ELR (cell line): ENCODE results near the gene COX10.
"Not testable (repeated sequence)": the region's sequence is repeated elsewhere in the genome, so short reads cannot be mapped to it uniquely, and the experiment has no call there.

ENCODE experiments used
- DNase-seq: peaks from one replicate; pipeline ENCODE4 v3.0.0-alpha.2; 2015; ENCODE audit warnings: low read depth

The COX10 gene

DNA sequence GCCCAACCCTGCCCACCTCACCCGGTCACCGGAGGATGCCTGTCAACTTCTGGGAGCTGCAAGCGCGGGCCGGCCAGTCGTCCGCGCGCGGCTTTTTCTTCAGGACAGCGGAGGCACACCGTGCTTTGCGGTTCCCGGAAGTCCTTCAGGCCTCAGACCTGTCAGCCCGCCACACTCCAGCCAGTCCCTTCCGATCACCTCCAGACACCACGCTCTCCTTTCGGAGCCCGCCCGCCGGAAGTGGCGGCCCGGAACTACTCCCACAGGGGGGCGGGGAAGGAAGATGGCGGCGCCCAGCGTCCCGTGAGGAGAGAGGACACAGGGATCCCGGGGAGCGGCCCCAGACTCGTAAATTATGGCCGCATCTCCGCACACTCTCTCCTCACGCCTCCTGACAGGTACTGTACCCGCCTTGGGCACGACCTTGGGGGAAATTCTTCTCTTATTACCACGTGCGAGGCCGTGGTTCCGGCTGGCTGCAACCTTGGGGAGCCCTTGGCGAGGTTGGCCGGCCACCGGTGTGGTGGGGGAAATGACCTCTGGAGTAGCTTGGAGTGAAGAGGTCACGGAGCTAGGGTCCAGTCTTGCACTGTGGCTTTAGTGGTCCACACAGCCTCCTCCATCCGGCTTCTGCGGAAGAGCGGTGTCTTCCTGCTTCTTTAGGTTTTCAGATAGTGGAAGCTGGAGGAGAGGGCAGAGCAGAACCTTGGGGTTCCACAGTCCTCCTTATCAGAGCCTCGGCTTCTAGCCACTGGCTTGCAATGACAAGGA is at the start of gene COX10:
Gene COX10 (plus strand): TSS at position 254 of the 771 bp plus-strand sequence. CDS start 102 bp downstream, at position 356.
- DNase-seq, result peak; percentile 91

- DNase-seq, result not testable (repeated sequence)
Observed at GRCh38 chr17:14021651-14022294, 47.5 kb upstream of the COX10 start.

DNA sequence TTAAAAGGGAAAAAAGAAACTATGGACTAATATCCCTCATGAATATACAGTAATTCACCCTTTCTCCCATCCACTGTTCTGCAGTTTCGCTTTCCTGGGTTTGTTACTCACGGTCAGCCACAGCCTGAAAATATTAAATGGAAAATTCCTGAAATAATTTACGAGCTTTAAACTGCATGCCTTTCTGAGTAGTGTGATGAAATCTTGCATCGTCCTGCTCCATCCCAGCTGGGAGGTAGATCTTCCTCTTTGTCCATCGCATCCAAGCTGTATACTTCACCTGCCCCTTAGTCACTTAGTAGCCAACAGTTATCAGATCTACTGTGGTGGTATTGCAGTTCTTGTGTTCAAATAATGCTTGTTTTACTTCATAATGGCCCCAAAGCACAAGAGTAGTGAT is 39.5 kb upstream of the COX10 start:
- DNase-seq, result not testable (repeated sequence)

GRCh38 chr17:14032234-14032633 is 37.1 kb upstream of the COX10 start:
- DNase-seq, result no peak

GRCh38 chr17:14033166-14033565 is 36.1 kb upstream of the COX10 start:
- no peak for DNase-seq

DNA sequence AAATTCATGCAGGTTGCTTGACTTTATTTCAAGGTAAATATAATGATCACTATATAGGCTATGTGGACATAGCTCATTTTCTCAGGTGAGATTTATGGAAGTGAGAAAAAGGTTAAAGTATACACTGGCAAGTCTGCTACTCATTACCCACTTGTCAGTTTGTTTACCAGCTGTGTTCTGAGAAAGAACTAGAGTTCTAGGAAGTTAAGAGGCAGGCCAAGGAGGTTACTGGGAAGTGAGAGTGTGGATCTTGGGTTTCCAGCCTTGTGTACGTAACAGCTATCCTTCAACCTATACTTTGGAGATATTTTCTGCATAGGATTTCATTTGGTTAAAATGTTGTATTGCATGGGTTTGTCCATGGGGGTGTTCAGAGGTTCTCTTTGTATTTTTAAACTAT is 31.9 kb upstream of the COX10 start:
- DNase-seq, result no peak

GRCh38 chr17:14038206-14038605 is 31.1 kb upstream of the COX10 start:
- DNase-seq, result peak; percentile 19

GRCh38 chr17:14042411-14042810 is 26.9 kb upstream of the COX10 start:
- no peak for DNase-seq

- no peak for DNase-seq
Observed at GRCh38 chr17:14044702-14045101, 24.6 kb upstream of the COX10 start.

DNA sequence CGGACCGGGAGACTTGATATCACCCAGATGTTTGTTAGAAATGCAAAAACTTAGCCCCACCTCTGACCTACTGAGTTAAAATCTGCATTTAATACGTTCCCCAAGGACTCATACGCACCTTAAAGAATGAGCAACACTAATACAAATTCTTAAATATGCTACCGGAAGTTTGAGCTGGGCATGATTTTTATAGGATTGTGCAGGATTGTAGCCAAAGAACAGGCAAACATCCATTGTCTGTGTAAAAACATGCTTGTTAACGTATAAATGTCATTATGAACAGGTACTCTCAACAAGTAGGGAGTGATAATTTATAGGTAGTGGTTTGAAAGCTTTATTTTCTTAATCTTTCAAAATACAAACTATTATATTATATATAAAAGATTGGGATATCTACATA is 22.3 kb upstream of the COX10 start:
- no peak for DNase-seq

- DNase-seq, result no peak
Observed at GRCh38 chr17:14047591-14047990, 21.7 kb upstream of the COX10 start.

GRCh38 chr17:14048169-14048568 is 21.1 kb upstream of the COX10 start:
- peak; percentile 40 for DNase-seq

GRCh38 chr17:14050616-14051015 is 18.7 kb upstream of the COX10 start:
- no peak for DNase-seq

- DNase-seq, result no peak
Observed at GRCh38 chr17:14051692-14052091, 17.6 kb upstream of the COX10 start.

- DNase-seq, result no peak
Observed at GRCh38 chr17:14052886-14053615, 16.3 kb upstream of the COX10 start.

GRCh38 chr17:14057591-14057990 is 11.7 kb upstream of the COX10 start:
- no peak for DNase-seq

GRCh38 chr17:14058051-14058450 is 11.3 kb upstream of the COX10 start:
- DNase-seq, result no peak

GRCh38 chr17:14060706-14061105 is 8.6 kb upstream of the COX10 start:
- DNase-seq, result no peak

GRCh38 chr17:14061666-14062560 is 7.4 kb upstream of the COX10 start:
- peak; percentile 90 for DNase-seq

DNA sequence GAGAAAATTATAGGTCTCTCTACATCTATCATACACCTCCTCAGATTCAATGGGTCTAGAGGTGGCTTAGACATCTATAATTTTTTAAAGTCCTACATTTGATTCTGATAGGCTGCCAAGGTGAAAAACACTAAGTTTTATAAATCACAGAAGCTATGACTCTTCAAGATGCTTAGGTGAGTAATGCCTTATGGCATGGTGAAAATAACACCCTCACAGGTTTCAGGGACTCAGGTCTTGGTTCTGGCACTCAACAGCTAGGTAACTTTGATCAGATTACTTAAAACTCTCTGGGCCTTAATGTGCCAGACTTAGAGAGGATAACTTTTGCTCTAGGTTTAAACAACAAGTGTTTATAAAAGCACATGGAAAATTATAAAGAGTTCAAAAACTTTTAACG is 2.0 kb upstream of the COX10 start:
- no peak for DNase-seq

GRCh38 chr17:14068542-14069250 is 608 bp upstream of the COX10 start:
- peak; percentile 27 for DNase-seq
